ENCODE measurements around the gene PLAC8.
"Not testable (repeated sequence)": the region's sequence is repeated elsewhere in the genome, so short reads cannot be mapped to it uniquely, and the experiment has no call there.

The PLAC8 gene

DNA sequence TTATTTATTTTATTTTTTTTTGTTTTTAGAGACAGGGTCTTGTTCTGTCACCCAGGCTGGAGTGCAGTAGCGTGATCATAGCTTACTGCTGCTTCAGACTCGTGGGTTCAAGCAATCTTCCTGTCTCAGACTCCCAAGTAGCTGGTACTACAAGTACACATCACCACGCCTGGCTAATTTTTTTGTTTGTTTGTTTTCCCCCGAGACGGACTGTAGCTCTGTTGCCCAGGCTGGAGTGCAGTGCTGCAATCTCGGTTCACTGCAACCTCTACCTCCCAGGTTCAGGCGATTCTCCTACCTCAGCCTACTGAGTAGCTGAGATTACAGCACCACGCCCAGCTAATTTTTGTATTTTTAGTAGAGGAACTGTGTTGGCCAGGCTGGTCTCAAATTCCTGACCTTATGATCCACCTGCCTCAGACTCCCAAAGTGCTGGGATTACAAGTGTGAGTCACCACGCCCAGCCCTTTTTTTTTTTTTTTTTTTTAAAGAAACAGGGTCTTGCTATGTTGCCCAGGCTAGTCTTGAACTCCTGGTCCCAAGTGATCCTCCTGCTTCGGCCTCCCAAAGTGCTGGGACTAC, 47.4 kb downstream of the PLAC8 start:
- DNase-seq (ENCODE audit: low spot score), result no peak

DNA sequence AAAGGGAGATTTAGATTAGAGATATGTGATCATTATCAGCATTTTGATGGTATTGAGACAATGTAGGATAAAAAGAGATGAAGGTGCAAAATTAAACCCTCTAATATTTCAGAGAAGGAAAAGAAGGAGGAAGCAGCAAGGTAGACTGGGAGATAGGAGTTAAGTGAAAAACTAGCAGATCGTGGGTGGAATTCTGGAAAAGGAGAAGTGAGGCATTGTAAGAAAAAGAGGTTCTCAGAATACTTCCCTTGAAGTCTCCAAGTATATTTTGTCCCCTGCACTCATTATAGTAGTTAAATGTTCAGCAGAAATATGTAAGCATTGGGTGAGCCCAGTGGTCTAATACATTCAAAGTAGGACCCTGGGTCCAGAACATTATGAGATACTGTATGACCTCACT, 49.3 kb downstream of the PLAC8 start:
- DNase-seq (ENCODE audit: low spot score), result no peak

DNA sequence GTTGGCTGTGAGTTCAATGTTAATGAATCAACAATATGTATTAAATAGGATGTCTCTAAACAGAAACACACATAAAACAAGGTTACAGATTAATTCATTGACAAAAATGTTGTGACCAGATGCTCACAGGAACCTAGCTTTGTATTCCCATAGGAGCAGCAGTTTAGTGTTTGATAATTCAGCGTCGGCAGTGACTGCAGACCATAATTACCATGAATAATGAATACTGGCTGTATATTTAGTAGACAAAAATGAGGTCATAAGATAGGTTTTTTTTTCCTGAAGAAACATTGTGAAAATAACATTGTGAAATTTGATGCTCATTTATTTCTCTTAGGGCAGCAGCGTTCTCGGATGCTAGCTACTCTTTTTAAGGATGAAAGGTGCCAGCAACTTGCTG, 51.8 kb downstream of the PLAC8 start:
- DNase-seq (ENCODE audit: low spot score), result no peak

DNA sequence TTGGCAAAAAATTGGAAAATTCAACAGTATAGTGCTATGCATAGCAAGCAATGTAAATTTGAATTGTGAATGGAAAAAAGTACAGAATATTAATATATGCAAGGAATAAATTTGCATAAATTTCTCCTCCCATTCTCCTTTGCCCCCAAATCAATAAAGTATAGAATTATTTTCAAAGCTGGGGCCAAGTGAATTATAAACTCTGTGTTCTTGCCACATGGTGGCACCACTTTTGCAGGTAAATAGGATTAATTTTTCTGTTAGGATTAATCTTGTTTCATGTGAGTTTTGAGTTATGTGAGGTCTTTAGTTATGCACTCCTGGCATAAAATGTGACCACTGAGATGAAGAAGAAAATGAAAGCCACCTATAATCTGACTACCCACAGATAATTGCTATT, 59.6 kb downstream of the PLAC8 start:
- peak; percentile 21 for DNase-seq (ENCODE audit: low spot score)

DNA sequence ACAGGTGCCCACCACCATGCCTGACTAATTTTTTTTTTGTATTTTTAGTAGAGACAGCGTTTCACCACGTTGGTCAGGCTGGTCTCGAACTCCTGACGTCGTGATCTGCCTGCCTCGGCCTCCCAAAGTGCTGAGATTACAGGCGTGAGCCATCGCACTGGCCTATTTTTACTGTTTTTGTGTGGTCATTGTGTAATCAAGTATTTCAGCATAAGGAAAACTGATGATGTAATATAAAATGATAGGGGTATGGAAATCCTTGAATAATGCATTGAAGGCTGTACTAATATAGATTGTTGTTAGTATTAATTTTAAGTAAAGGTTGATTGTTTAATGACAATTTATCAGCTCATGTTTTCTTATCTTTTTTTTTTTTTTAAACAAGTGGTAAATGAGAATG, 65.7 kb downstream of the PLAC8 start:
- DNase-seq (ENCODE audit: low spot score), result not testable (repeated sequence)

- DNase-seq (ENCODE audit: low spot score), result no peak
Observed at GRCh38 chr4:83046693-83047473, 67.6 kb downstream of the PLAC8 start.

DNA sequence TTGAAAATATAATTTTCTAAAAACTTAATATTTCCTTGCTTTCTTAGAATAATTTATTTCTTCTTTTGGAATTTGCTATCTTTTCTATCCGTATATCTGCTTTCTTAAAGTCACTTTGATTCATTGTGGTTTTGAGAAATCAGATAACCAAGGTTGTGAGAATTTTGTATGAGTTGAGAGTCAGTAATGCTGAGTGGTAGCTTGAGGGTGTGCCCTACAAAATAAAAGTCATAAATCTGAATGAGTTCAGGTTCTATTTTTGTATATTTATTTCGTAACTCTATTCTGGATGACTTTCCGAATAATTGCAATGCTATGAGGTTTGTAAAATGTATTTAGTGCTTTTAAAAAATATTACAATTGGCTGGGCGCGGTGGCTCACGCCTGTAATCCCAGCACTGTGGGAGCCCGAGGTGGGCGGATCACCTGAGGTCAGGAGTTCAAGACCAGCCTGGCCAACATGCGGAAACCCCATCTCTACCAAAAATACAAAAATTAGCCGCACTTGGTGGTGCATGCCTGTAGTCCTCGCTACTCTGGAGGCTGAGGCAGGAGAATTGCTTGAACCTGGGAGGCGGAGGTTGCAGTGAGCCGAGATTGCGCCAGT, 70.6 kb downstream of the PLAC8 start:
- peak; percentile 41 for DNase-seq (ENCODE audit: low spot score)

DNA sequence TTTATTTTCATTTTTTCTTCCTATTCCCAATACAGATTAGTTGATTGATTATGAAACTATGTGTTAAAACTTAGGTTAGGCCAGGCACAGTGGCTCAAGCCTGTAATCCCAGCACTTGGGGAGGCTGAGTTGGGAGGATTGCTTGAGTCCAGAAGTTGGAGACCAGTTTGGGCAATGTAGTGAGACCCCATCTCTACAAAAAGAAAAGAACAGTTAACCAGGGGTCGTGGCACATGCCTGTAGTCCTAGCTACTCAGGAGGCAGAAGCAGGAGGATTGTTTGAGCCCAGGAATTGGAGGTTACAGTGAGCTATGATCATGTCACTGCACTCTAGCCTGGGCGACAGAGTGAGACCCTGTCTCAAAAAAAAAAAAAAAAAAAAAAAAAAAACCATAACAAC, 71.4 kb downstream of the PLAC8 start:
- DNase-seq (ENCODE audit: low spot score), result not testable (repeated sequence)

DNA sequence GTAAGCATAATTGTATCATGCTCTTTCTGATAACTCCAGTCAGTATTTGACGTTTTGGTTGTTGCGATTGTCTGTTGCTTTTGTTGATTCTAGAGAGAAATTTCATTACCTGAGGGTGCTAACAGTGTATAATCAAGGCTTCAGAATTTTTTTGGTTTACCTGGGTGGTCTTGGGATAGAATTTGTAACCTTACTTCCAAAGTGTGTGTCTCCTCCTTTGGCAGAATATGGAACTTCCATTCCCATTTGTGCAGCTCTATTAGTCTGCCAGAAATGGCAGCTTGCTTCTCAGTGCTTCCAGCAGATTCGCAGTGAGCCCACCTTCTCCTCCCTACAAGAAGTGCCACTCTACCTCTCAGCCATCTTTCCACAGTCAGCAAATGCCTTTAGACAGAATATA, 74.3 kb downstream of the PLAC8 start:
- DNase-seq (ENCODE audit: low spot score), result no peak

Data from hepatic stellate cell (primary cell).